GM18499 (cell line): ENCODE data around the gene ANK3.
"Not testable (repeated sequence)": the region's sequence is repeated elsewhere in the genome, so short reads cannot be mapped to it uniquely, and the experiment has no call there.

ENCODE experiments used
- ATAC-seq: cut with Tn5 transposase; IDR thresholded peaks from one replicate; pipeline ENCODE4 v1.9.1; 2021; ENCODE audit warnings: moderate number of reproducible peaks; ENCODE audit not compliant: insufficient read depth, unreplicated experiment

The ANK3 gene

GRCh38 chr10:60073397-60073780 is 316.3 kb downstream of the ANK3 start:
- no peak for ATAC-seq

- no peak for ATAC-seq
Observed at GRCh38 chr10:60069311-60069710, 320.4 kb downstream of the ANK3 start.

GRCh38 chr10:60050366-60050765 is 339.3 kb downstream of the ANK3 start:
- no peak for ATAC-seq

GRCh38 chr10:60048091-60048501 is 341.6 kb downstream of the ANK3 start:
- no peak for ATAC-seq

- no peak for ATAC-seq
Observed at GRCh38 chr10:60045571-60045970, 344.1 kb downstream of the ANK3 start.

GRCh38 chr10:60044971-60045370 is 344.7 kb downstream of the ANK3 start:
- no peak for ATAC-seq

GRCh38 chr10:60044242-60044641 is 345.4 kb downstream of the ANK3 start:
- ATAC-seq = no peak

GRCh38 chr10:60043561-60044241 is 346.0 kb downstream of the ANK3 start:
- no peak for ATAC-seq

GRCh38 chr10:60042914-60043313 is 346.8 kb downstream of the ANK3 start:
- ATAC-seq = no peak

- no peak for ATAC-seq
Observed at GRCh38 chr10:60042262-60042661, 347.4 kb downstream of the ANK3 start.

- no peak for ATAC-seq
Observed at GRCh38 chr10:60041489-60042133, 348.1 kb downstream of the ANK3 start.

- no peak for ATAC-seq
Observed at GRCh38 chr10:60040014-60040662, 349.5 kb downstream of the ANK3 start.

GRCh38 chr10:60035984-60036383 is 353.7 kb downstream of the ANK3 start:
- no peak for ATAC-seq

- not testable (repeated sequence) for ATAC-seq
Observed at GRCh38 chr10:60035375-60035774, 354.3 kb downstream of the ANK3 start.

GRCh38 chr10:60032723-60033122 is 357.0 kb downstream of the ANK3 start:
- peak; percentile 38 for ATAC-seq

GRCh38 chr10:60031664-60032063 is 358.0 kb downstream of the ANK3 start:
- peak; percentile 70 for ATAC-seq

- ATAC-seq = no peak
Observed at GRCh38 chr10:60031183-60031582, 358.5 kb downstream of the ANK3 start.

- no peak for ATAC-seq
Observed at GRCh38 chr10:60029475-60029874, 360.2 kb downstream of the ANK3 start.

GRCh38 chr10:60028081-60028480 is 361.6 kb downstream of the ANK3 start:
- no peak for ATAC-seq

GRCh38 chr10:60025279-60025678 is 364.4 kb downstream of the ANK3 start:
- no peak for ATAC-seq

GRCh38 chr10:60024506-60024905 is 365.2 kb downstream of the ANK3 start:
- ATAC-seq = no peak
